AG09309 (cell line): ENCODE measurements around the gene UPP2.

ENCODE experiments used
- DNase-seq: peaks from one replicate; pipeline ENCODE4 v3.0.0-alpha.2; 2010; ENCODE audit warnings: low read depth
- H3K4me3 ChIP-seq: 2 replicates; pipeline ENCODE4 v1.5.1; 2011; ENCODE audit warnings: mild to moderate bottlenecking, low read depth, low read length, moderate library complexity; ENCODE audit not compliant: control insufficient read depth
- TF ChIP-seq, protein P1 (sequence below): IDR thresholded peaks from 2 replicates; pipeline ENCODE4 v1.5.1; 2011; ENCODE audit warnings: mild to moderate bottlenecking, low read depth, low read length, inconsistent platforms; ENCODE audit not compliant: insufficient read depth, control insufficient read depth; ENCODE audit errors: missing control alignments

The UPP2 gene

DNA sequence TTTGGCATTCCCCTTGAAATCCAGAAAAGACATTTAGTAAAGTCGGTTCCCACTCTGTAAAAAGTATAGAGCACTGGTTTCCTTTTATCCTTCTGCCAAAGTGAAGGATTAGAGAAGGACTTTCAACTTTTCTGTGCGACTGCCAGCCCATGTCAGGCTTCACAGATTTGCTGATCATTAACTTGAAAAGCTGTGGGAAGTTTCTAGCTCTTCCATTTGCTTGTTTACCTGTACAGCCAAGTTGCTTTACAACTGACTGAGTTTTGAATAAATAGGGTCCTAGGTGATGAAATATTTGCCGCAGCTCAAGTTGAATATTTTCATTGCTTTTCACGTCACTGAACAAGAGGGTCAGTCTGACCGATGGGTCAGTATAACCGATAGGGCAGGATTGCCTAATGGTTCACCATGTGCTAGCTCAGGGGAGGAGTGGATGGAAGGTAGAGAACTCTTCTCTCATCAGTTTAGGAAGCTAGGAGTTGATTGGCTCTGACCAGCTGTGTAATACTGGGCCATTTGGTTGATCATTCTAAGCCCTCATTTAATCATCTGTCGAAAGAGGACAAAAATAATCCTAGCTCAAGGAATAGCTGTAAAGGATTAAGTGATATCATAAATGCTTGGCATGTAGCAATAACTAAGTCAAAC is 30.4 kb downstream of the UPP2 start:
- H3K4me3 ChIP-seq: no peak overlapping the region
- no peak for DNase-seq
- TF ChIP-seq, protein P1, sequence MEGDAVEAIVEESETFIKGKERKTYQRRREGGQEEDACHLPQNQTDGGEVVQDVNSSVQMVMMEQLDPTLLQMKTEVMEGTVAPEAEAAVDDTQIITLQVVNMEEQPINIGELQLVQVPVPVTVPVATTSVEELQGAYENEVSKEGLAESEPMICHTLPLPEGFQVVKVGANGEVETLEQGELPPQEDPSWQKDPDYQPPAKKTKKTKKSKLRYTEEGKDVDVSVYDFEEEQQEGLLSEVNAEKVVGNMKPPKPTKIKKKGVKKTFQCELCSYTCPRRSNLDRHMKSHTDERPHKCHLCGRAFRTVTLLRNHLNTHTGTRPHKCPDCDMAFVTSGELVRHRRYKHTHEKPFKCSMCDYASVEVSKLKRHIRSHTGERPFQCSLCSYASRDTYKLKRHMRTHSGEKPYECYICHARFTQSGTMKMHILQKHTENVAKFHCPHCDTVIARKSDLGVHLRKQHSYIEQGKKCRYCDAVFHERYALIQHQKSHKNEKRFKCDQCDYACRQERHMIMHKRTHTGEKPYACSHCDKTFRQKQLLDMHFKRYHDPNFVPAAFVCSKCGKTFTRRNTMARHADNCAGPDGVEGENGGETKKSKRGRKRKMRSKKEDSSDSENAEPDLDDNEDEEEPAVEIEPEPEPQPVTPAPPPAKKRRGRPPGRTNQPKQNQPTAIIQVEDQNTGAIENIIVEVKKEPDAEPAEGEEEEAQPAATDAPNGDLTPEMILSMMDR: no peak

DNA sequence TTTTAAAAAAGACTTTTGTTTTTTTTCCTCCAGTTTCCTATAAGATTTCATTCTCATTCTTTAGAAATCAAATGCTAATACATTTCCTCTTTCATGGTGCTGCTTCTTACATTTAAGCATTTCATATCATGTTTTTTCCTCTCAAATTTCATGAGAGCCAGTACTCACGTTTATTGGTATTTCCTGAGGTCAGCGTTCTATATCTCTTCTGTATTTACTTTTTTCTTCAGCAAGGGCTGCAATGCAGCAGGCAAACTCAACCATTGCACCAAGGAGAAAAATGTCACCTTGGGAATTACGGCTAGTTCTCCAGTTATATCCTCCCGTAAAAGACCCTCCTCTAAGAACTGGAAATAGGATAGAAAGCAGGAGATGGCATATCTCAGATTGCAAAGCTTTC is 32.4 kb downstream of the UPP2 start:
- DNase-seq: no peak
- TF ChIP-seq, protein P1: no peak
- H3K4me3 ChIP-seq: no peak overlapping the region

DNA sequence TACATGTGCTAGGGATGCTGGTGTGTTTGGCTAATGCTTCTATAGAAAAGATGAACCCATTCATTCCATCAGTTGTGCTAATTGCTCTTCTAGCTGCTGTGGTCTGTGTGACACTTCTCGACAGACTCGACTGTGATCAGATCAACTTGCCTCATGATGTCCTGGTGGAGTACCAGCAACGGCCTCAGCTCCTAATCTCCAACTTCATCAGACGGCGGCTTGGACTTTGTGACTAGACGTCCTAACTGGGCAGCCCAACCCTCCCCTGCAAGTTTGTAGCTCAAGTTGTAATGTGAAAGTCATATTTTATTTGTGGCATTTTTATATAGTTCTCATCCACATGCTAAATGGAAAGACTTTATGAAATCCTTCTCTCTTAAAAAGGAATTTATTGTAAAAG is 33.0 kb downstream of the UPP2 start:
- H3K4me3 ChIP-seq: no peak overlapping the region
- no peak for DNase-seq
- TF ChIP-seq, protein P1: no peak

DNA sequence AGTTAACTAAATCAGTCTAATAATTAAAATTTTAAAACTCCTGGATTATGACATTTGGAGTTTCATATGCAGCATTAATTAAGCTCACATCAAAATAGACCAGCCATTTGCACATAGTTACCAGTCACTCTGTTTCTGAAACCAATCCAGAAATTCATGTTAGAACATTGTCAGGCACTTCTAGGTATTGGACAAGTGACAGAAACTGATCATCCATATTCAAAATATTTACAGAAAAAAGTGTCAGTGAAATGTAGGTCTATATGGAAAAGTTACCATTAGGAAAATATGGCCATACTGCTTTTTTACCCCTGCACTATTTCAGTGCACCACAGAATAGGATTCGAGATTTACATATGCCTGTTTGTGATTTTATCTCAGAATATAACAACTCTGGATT is 33.4 kb downstream of the UPP2 start:
- TF ChIP-seq, protein P1: no peak
- DNase-seq: no peak
- H3K4me3 ChIP-seq: no peak overlapping the region

DNA sequence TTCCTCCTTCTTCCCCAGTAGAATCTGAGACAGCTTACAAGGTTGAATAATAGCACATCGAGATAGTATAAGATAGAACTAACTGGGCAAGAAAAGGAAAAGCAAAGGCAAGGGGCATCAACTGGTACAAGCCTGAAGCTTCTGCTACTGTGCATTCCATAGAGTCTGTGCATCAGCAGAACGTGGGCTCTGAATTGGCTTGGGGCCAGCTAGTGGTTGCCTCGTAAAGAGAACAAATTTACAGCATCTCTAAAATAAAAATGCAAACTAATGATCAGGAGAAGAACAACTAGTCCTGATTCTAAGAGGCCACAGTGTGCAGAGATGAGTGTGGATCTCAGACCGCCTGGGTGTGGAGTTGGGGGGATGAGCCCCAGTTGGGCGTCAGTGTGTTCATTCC is 36.6 kb downstream of the UPP2 start:
- no peak overlapping the region for H3K4me3 ChIP-seq
- no peak for DNase-seq
- TF ChIP-seq, protein P1: no peak

DNA sequence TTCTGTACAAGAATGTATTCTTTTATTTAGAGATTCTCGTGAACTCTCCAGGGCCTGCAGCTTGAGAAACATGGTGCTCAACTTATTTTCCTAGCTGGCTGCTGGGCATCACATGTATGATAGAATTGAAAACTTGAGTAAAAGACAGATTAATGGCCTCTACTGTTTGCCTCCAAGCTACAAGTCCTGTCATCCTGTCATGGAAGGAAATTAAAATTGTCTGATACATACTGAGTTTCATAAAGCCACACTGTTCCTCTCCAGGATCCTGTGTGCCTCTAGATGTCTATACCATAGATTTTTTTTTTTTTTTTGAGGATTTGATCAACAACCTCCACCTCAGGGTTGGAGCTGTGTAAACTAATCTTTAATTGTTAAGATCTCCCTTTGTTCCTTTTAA is 38.5 kb downstream of the UPP2 start:
- TF ChIP-seq, protein P1: no peak
- no peak for DNase-seq
- H3K4me3 ChIP-seq: no peak overlapping the region
